K562 (cell line): ENCODE results near the gene ANKRD65. TPM values are rescaled to one million over a fixed set of nuclear protein-coding genes. Genes with fewer than 3 reads are reported as not detected.

Experiments
- CXXC5 ChIP-seq: fragments of 250-450 bp; sonication (Bioruptor Pico); IDR thresholded peaks from 2 replicates; pipeline ENCODE4 v1.8.0; 2022; ENCODE audit warnings: inconsistent platforms, mild to moderate bottlenecking, moderate library complexity
- DIDO1 ChIP-seq: fragments of 450-650 bp; IDR thresholded peaks from 2 replicates; pipeline ENCODE4 v1.6.1; 2016; ENCODE audit warnings: low read depth, missing biosample characterization, missing genetic modification characterization
- PHB2 ChIP-seq: fragments of 450-650 bp; IDR thresholded peaks from 2 replicates; pipeline ENCODE4 v1.6.1; 2017; ENCODE audit warnings: low read depth
- RB1 ChIP-seq: fragments of 450-650 bp; IDR thresholded peaks from 2 replicates; pipeline ENCODE4 v1.6.1; 2017; ENCODE audit warnings: low read depth, mild to moderate bottlenecking
- SRSF1 ChIP-seq: fragments of 200-400 bp; formaldehyde crosslinking; IDR thresholded peaks from 2 replicates; pipeline ENCODE4 v1.6.1; 2017; ENCODE audit warnings: mild to moderate bottlenecking, low read depth, low read length, moderate library complexity
- TEAD1 ChIP-seq, 2 experiments: fragments of 450-650 bp in 1 of 2; sonication (generic) in 1 of 2; formaldehyde crosslinking; IDR thresholded peaks; 2 replicates each; pipeline versions ENCODE4 v1.4.0 to v1.8.0; 2020 to 2022; ENCODE audit warnings: mild to moderate bottlenecking in 2 of 2, missing genetic modification reagents in 1 of 2
- polyA plus RNA-seq, 8 experiments: library from polyadenylated mRNA; depleted of rRNA in 4 of 8; stranded (reverse) in 5 of 8; unstranded in 3 of 8; fragments of >200 nt; fragmentation: Nextera tagmentation in 2 of 8; fragmentation: Illumina TruSeq in 1 of 8; extraction: Ambion mirVana in 2 of 8; extraction: Trizol in 1 of 8; gene quantifications; 2 replicates each; pipeline versions ENCODE4 v1.2.1 to v1.2.3, GENCODE V29; 2011 to 2014; ENCODE audit warnings: inconsistent platforms in 1 of 8, missing spikeins in 1 of 8
- total RNA-seq, 7 experiments: library from RNA; depleted of rRNA in 6 of 7; stranded (reverse); fragments of >200 nt in 6 of 7; fragmentation: Illumina TruSeq in 2 of 7; extraction: Trizol in 2 of 7; gene quantifications; 2 replicates each; pipeline versions ENCODE4 v1.2.1 to v1.2.3, GENCODE V29; 2011 to 2021; ENCODE audit warnings: low replicate concordance in 1 of 7
- TF ChIP-seq, protein P1 (sequence below): fragments of 450-650 bp; conservative IDR thresholded peaks from 2 replicates; pipeline ENCODE4 v1.6.1; 2016; ENCODE audit warnings: missing genetic modification characterization, low read depth, mild to moderate bottlenecking, control low read depth, missing compliant biosample characterization
- TF ChIP-seq, protein P2 (sequence below): sonication (generic); formaldehyde crosslinking; IDR thresholded peaks from 2 replicates; pipeline ENCODE4 v1.8.1; 2022; ENCODE audit warnings: missing genetic modification reagents
- TF ChIP-seq, protein P3 (sequence below): fragments of 250-450 bp; sonication (Bioruptor Pico); IDR thresholded peaks from 2 replicates; pipeline ENCODE4 v1.5.0; 2021
- TF ChIP-seq, protein P4 (sequence below): sonication (generic); formaldehyde crosslinking; IDR thresholded peaks from 2 replicates; pipeline ENCODE4 v1.5.0; 2020; ENCODE audit warnings: missing genetic modification reagents
- TF ChIP-seq, protein P5 (sequence below): fragments of 200-800 bp; sonication (Bioruptor generic); IDR thresholded peaks from 2 replicates; pipeline ENCODE4 v1.6.1; 2016; ENCODE audit warnings: missing genetic modification characterization, missing compliant biosample characterization
- TF ChIP-seq, protein P6 (sequence below): conservative IDR thresholded peaks from 2 replicates; pipeline ENCODE4 v1.6.1; 2011; ENCODE audit warnings: low read depth, mild to moderate bottlenecking, low read length; ENCODE audit not compliant: control insufficient read depth

ANKRD65 gene
- total and polyA plus RNA-seq, 9 of the 15 experiments (the other 6 are each of a cell fraction or from before 2014, with no cell fraction given), result not detected

DNA sequence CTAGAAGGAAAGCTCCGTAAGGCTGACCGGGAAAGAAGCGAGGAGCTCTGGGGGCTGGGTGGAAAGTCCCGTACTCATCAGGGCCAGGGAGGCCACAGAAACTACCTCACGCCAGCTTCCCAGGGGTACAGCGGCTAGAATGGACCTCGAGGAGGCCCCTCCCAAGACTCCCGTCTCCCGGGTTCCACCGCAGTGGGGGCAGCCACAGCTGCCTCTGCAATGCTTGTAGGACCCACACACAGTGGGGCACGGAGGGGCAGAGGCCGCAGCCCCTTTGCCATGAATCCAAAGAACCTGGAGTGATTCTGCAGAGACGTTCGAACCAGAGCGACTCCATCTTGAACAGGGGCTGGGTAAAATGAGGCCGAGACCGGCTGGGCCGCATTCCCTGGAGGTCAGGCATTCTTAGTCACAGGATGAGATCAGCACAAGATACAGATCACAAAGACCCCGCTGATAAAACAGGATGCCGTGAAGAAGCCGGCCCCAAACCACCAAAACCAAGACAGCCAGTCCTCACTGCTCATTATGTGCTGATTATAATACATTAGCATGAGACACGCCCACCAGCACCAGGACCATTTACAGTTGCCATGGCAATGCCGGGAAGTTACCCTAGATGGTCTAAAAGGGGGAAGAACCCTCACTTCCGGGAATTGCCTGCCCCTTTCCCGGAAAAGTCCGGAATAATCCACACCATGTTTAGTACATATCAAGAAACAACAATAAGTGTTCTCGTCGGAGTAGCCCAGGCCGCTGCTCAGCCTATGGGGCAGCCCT, 1.6 kb upstream of the ANKRD65 start (continued):
- TF ChIP-seq, protein P1, sequence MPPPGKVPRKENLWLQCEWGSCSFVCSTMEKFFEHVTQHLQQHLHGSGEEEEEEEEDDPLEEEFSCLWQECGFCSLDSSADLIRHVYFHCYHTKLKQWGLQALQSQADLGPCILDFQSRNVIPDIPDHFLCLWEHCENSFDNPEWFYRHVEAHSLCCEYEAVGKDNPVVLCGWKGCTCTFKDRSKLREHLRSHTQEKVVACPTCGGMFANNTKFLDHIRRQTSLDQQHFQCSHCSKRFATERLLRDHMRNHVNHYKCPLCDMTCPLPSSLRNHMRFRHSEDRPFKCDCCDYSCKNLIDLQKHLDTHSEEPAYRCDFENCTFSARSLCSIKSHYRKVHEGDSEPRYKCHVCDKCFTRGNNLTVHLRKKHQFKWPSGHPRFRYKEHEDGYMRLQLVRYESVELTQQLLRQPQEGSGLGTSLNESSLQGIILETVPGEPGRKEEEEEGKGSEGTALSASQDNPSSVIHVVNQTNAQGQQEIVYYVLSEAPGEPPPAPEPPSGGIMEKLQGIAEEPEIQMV, result peak; percentile 58; the same call in 1 of the 2 replicates
- TF ChIP-seq PHB2, result no peak
- TF ChIP-seq, protein P2, sequence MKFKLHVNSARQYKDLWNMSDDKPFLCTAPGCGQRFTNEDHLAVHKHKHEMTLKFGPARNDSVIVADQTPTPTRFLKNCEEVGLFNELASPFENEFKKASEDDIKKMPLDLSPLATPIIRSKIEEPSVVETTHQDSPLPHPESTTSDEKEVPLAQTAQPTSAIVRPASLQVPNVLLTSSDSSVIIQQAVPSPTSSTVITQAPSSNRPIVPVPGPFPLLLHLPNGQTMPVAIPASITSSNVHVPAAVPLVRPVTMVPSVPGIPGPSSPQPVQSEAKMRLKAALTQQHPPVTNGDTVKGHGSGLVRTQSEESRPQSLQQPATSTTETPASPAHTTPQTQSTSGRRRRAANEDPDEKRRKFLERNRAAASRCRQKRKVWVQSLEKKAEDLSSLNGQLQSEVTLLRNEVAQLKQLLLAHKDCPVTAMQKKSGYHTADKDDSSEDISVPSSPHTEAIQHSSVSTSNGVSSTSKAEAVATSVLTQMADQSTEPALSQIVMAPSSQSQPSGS (CRISPR knock-in tag), result no peak
- TF ChIP-seq DIDO1, result 0 out of 2 replicates have a peak, but pooled peaks have one; percentile 40
- TF ChIP-seq CXXC5 (CRISPR knock-in tag), result peak; percentile 69
- TF ChIP-seq, protein P3, sequence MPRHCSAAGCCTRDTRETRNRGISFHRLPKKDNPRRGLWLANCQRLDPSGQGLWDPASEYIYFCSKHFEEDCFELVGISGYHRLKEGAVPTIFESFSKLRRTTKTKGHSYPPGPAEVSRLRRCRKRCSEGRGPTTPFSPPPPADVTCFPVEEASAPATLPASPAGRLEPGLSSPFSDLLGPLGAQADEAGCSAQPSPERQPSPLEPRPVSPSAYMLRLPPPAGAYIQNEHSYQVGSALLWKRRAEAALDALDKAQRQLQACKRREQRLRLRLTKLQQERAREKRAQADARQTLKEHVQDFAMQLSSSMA (CRISPR knock-in tag), result no peak
- TF ChIP-seq SRSF1, result no peak
- TF ChIP-seq, protein P4, sequence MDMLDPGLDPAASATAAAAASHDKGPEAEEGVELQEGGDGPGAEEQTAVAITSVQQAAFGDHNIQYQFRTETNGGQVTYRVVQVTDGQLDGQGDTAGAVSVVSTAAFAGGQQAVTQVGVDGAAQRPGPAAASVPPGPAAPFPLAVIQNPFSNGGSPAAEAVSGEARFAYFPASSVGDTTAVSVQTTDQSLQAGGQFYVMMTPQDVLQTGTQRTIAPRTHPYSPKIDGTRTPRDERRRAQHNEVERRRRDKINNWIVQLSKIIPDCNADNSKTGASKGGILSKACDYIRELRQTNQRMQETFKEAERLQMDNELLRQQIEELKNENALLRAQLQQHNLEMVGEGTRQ (CRISPR knock-in tag), result no peak
- no peak for TF ChIP-seq RB1
- TF ChIP-seq, protein P5, sequence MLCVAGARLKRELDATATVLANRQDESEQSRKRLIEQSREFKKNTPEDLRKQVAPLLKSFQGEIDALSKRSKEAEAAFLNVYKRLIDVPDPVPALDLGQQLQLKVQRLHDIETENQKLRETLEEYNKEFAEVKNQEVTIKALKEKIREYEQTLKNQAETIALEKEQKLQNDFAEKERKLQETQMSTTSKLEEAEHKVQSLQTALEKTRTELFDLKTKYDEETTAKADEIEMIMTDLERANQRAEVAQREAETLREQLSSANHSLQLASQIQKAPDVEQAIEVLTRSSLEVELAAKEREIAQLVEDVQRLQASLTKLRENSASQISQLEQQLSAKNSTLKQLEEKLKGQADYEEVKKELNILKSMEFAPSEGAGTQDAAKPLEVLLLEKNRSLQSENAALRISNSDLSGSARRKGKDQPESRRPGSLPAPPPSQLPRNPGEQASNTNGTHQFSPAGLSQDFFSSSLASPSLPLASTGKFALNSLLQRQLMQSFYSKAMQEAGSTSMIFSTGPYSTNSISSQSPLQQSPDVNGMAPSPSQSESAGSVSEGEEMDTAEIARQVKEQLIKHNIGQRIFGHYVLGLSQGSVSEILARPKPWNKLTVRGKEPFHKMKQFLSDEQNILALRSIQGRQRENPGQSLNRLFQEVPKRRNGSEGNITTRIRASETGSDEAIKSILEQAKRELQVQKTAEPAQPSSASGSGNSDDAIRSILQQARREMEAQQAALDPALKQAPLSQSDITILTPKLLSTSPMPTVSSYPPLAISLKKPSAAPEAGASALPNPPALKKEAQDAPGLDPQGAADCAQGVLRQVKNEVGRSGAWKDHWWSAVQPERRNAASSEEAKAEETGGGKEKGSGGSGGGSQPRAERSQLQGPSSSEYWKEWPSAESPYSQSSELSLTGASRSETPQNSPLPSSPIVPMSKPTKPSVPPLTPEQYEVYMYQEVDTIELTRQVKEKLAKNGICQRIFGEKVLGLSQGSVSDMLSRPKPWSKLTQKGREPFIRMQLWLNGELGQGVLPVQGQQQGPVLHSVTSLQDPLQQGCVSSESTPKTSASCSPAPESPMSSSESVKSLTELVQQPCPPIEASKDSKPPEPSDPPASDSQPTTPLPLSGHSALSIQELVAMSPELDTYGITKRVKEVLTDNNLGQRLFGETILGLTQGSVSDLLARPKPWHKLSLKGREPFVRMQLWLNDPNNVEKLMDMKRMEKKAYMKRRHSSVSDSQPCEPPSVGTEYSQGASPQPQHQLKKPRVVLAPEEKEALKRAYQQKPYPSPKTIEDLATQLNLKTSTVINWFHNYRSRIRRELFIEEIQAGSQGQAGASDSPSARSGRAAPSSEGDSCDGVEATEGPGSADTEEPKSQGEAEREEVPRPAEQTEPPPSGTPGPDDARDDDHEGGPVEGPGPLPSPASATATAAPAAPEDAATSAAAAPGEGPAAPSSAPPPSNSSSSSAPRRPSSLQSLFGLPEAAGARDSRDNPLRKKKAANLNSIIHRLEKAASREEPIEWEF, result no peak
- TF ChIP-seq TEAD1 (CRISPR knock-in tag; IDR thresholded peaks at IDR 0.05), result peak in 1 of 2 experiments; percentile 90; a peak in 2 of 4 replicates
- TF ChIP-seq, protein P6, sequence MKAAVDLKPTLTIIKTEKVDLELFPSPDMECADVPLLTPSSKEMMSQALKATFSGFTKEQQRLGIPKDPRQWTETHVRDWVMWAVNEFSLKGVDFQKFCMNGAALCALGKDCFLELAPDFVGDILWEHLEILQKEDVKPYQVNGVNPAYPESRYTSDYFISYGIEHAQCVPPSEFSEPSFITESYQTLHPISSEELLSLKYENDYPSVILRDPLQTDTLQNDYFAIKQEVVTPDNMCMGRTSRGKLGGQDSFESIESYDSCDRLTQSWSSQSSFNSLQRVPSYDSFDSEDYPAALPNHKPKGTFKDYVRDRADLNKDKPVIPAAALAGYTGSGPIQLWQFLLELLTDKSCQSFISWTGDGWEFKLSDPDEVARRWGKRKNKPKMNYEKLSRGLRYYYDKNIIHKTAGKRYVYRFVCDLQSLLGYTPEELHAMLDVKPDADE, result no peak
